Measurements from ENCODE around the gene LATS2.

GRCh38 chr13:21074546-21074945, 13.2 kb upstream of the LATS2 start:
- TF ChIP-seq POLR2A (IDR thresholded peaks at IDR 0.05), result no peak
- TF ChIP-seq CTCF (IDR thresholded peaks at IDR 0.05), result no peak
- TF ChIP-seq EP300 (IDR thresholded peaks at IDR 0.05), result no peak
- TF ChIP-seq POLR2AphosphoS5 (IDR thresholded peaks at IDR 0.05), result no peak
